WTC11 (cell line): ENCODE results near the gene SIM1. TPM values are rescaled to one million over a fixed set of nuclear protein-coding genes. Genes with fewer than 3 reads are reported as not detected.
A peak's percentile ranks its signal among the peaks of the same experiment; 100 is the strongest.

Source experiments
- ATAC-seq: fragments of 200-7000 bp; cut with Tn5 transposase; 2 replicates; pipeline ENCODE4 v1.10.0; 2021; ENCODE audit warnings: mild to moderate bottlenecking, moderate library complexity
- CTCF ChIA-PET: fragments of 300-600 bp; sonication (Branson Sonifier 250); formaldehyde crosslinking; loops from one replicate; lab custom pipeline; 2021; ENCODE audit warnings: antibody characterized with exemption; lab: Charles Lee
- POLR2A ChIA-PET: fragments of 350-600 bp; sonication (Branson Sonifier 250); formaldehyde crosslinking; loops from one replicate; lab custom pipeline; 2021; ENCODE audit warnings: antibody characterized with exemption; lab: Charles Lee
- DNase-seq: peaks from one replicate; pipeline ENCODE4 v3.0.0; 2021; ENCODE audit warnings: low spot score
- H3K27ac Mint-ChIP-seq: 2 replicates; pipeline ENCODE4 v1.8.0; 2021; ENCODE audit warnings: mixed read lengths
- H3K27me3 Mint-ChIP-seq: 2 replicates; pipeline ENCODE4 v1.8.0; 2021; ENCODE audit warnings: low read depth, mild to moderate bottlenecking, moderate library complexity, mixed read lengths
- H3K36me3 Mint-ChIP-seq: 2 replicates; pipeline ENCODE4 v1.8.0; 2021; ENCODE audit warnings: mixed read lengths
- H3K4me1 Mint-ChIP-seq: 2 replicates; pipeline ENCODE4 v1.8.0; 2022; ENCODE audit warnings: mixed read lengths
- H3K4me3 Mint-ChIP-seq: 2 replicates; pipeline ENCODE4 v1.8.0; 2021; ENCODE audit warnings: mild to moderate bottlenecking, moderate library complexity, mixed read lengths
- H3K9me3 Mint-ChIP-seq: 2 replicates; pipeline ENCODE4 v1.8.0; 2021; ENCODE audit warnings: mixed read lengths
- CTCF ChIP-seq: fragments of 200-600 bp; IDR thresholded peaks from 2 replicates; pipeline ENCODE4 v1.8.0; 2022; ENCODE audit warnings: antibody characterized with exemption
- EMX1 ChIP-seq: fragments of 250-450 bp; sonication (Bioruptor Pico); IDR thresholded peaks from 2 replicates; pipeline ENCODE4 v1.8.0; 2021; ENCODE audit warnings: mild to moderate bottlenecking
- FOXK1 ChIP-seq: sonication (generic); formaldehyde crosslinking; IDR thresholded peaks from 2 replicates; pipeline ENCODE4 v1.8.0; 2022; ENCODE audit warnings: mild to moderate bottlenecking, moderate library complexity, missing genetic modification reagents
- GTF2I ChIP-seq: fragments of 250-450 bp; sonication (Bioruptor Pico); conservative IDR thresholded peaks from 2 replicates; pipeline ENCODE4 v1.4.0; 2021; ENCODE audit warnings: mild to moderate bottlenecking
- NR1H2 ChIP-seq: sonication (generic); formaldehyde crosslinking; IDR thresholded peaks from 2 replicates; pipeline ENCODE4 v1.9.0; 2021; ENCODE audit warnings: mild to moderate bottlenecking, moderate library complexity, missing genetic modification reagents
- OVOL2 ChIP-seq: fragments of 250-450 bp; sonication (Bioruptor Pico); IDR thresholded peaks from 2 replicates; pipeline ENCODE4 v1.9.0; 2021; ENCODE audit warnings: mild to moderate bottlenecking, borderline replicate concordance
- PRRX2 ChIP-seq: fragments of 250-450 bp; sonication (Bioruptor Pico); IDR thresholded peaks from 2 replicates; pipeline ENCODE4 v1.8.0; 2021; ENCODE audit warnings: mild to moderate bottlenecking
- RORB ChIP-seq: fragments of 250-450 bp; sonication (Bioruptor Pico); IDR thresholded peaks from 2 replicates; pipeline ENCODE4 v1.9.0; 2021; ENCODE audit warnings: mild to moderate bottlenecking
- SP1 ChIP-seq: sonication (generic); formaldehyde crosslinking; conservative IDR thresholded peaks from 2 replicates; pipeline ENCODE4 v1.8.1; 2022; ENCODE audit warnings: missing genetic modification reagents
- TEAD4 ChIP-seq: sonication (generic); formaldehyde crosslinking; IDR thresholded peaks from 2 replicates; pipeline ENCODE4 v1.8.0; 2022; ENCODE audit warnings: mild to moderate bottlenecking, missing genetic modification reagents
- USF1 ChIP-seq: sonication (generic); formaldehyde crosslinking; IDR thresholded peaks from 2 replicates; pipeline ENCODE4 v1.8.0; 2022; ENCODE audit warnings: mild to moderate bottlenecking, missing genetic modification reagents
- ZNF232 ChIP-seq: sonication (generic); formaldehyde crosslinking; IDR thresholded peaks from 2 replicates; pipeline ENCODE4 v1.8.0; 2022; ENCODE audit warnings: mild to moderate bottlenecking, missing genetic modification reagents
- ZNF281 ChIP-seq: sonication (generic); formaldehyde crosslinking; IDR thresholded peaks from 2 replicates; pipeline ENCODE4 v1.8.0; 2023; ENCODE audit warnings: mild to moderate bottlenecking, missing genetic modification reagents
- ZSCAN18 ChIP-seq: fragments of 250-450 bp; sonication (Bioruptor Pico); IDR thresholded peaks from 2 replicates; pipeline ENCODE4 v2.1.2; 2022; ENCODE audit warnings: mild to moderate bottlenecking, moderate library complexity
- total RNA-seq: library from RNA; stranded (reverse); gene quantifications from 3 replicates; pipeline ENCODE4 v1.2.3, GENCODE V29; 2021
- TF ChIP-seq, protein P1 (sequence below): fragments of 250-450 bp; sonication (Bioruptor Pico); IDR thresholded peaks from 2 replicates; pipeline ENCODE4 v1.9.0; 2021; ENCODE audit warnings: mild to moderate bottlenecking

Gene SIM1
- total RNA-seq, 1 experiment from 2014 or later: 0.09 TPM

GRCh38 chr6:100503043-100503705 lies 38.5 kb upstream of the SIM1 start:
- Mint-ChIP-seq H3K27me3 (no peaks in the 10 kb centered on the region; the same call in 1 of the 2 replicates), H3K36me3 (no peaks in the 10 kb centered on the region), H3K4me1 (no peaks in the 10 kb centered on the region), H3K4me3 (no peak overlapping the region), H3K9me3 (peaks cover 6% of the 10 kb centered on the region), H3K27ac (no peak overlapping the region)
- CTCF ChIA-PET: no interaction called here
- POLR2A ChIA-PET: no interaction called here
- no peak for TF ChIP-seq NR1H2 (CRISPR knock-in tag)
- no peak for TF ChIP-seq ZSCAN18 (CRISPR knock-in tag)
- no peak for TF ChIP-seq RORB (CRISPR knock-in tag)
- TF ChIP-seq, protein P1, sequence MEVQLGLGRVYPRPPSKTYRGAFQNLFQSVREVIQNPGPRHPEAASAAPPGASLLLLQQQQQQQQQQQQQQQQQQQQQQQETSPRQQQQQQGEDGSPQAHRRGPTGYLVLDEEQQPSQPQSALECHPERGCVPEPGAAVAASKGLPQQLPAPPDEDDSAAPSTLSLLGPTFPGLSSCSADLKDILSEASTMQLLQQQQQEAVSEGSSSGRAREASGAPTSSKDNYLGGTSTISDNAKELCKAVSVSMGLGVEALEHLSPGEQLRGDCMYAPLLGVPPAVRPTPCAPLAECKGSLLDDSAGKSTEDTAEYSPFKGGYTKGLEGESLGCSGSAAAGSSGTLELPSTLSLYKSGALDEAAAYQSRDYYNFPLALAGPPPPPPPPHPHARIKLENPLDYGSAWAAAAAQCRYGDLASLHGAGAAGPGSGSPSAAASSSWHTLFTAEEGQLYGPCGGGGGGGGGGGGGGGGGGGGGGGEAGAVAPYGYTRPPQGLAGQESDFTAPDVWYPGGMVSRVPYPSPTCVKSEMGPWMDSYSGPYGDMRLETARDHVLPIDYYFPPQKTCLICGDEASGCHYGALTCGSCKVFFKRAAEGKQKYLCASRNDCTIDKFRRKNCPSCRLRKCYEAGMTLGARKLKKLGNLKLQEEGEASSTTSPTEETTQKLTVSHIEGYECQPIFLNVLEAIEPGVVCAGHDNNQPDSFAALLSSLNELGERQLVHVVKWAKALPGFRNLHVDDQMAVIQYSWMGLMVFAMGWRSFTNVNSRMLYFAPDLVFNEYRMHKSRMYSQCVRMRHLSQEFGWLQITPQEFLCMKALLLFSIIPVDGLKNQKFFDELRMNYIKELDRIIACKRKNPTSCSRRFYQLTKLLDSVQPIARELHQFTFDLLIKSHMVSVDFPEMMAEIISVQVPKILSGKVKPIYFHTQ (CRISPR knock-in tag): no peak
- ATAC-seq: no peak
- no peak for DNase-seq

DNA sequence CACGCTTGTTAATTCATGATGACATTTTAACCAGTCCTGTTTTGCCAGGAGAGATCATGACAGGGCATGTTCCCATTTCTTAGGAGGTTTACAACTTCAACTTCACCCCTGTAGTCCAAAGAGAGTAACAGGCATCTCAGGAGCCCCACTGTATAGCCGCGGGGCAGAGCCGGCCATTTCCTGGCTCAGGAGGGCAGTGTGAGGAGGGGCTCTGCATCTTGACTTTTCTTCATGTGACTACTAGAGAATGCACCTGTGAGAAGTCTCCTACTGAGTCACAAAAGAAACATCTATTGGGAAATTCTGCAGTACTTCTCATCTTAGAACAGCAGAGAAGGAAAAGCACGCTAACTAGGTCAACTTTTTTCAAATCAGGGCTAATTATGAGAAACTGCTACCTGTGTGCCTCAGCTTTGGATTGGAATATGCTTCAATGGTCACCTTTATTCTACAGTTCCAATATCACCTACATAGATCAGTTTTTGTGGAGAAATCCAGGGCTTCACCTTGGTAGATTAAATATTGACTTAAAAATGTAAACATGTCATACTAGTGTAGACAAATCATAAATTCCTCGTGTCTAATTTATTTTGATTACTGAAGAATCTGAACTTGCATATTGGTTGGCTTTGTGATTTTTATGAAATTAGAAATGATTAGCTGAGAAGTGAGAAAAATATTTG lies 28.6 kb upstream of the SIM1 start:
- DNase-seq (peak; percentile 50), ATAC-seq (peak; percentile 97)
- TF ChIP-seq EMX1 (CRISPR knock-in tag): no peak
- TF ChIP-seq ZNF281 (CRISPR knock-in tag): no peak
- TF ChIP-seq OVOL2: no peak
- TF ChIP-seq GTF2I (CRISPR knock-in tag): no peak
- no peak for TF ChIP-seq FOXK1
- ChIA-PET POLR2A (no interaction called here), CTCF (interaction anchor here (0.9 to 1.2 kb wide), 2 partner anchors 171 to 377 kb away, joined by 3 read pairs; no protein-coding TSS in a partner anchor)
- Mint-ChIP-seq H3K9me3 (peaks cover 47% of the 10 kb centered on the region), H3K27me3 (no peaks in the 10 kb centered on the region; the same call in 1 of the 2 replicates), H3K36me3 (peaks cover 14% of the 10 kb centered on the region), H3K27ac (no peak overlapping the region), H3K4me1 (peaks cover 20% of the 10 kb centered on the region), H3K4me3 (no peak overlapping the region)

- peaks cover 42% of the 10 kb centered on the region for H3K9me3 Mint-ChIP-seq
- H3K36me3 Mint-ChIP-seq: peaks cover 14% of the 10 kb centered on the region
- DNase-seq: no peak
- POLR2A ChIA-PET: no interaction called here
- H3K27me3 Mint-ChIP-seq: no peaks in the 10 kb centered on the region; the same call in 1 of the 2 replicates
- H3K27ac Mint-ChIP-seq: no peak overlapping the region
- H3K4me3 Mint-ChIP-seq: no peak overlapping the region
- CTCF ChIA-PET: interaction anchor here (1.2 kb wide), 1 partner anchor 172 kb away, joined by 3 read pairs; no protein-coding TSS in a partner anchor
- H3K4me1 Mint-ChIP-seq: peaks cover 20% of the 10 kb centered on the region
- ATAC-seq: peak; percentile 22
- TF ChIP-seq GTF2I (CRISPR knock-in tag) (no peak), ZNF232 (no peak), SP1 (CRISPR knock-in tag) (no peak), PRRX2 (CRISPR knock-in tag) (no peak), USF1 (no peak), TEAD4 (CRISPR knock-in tag) (no peak), ZSCAN18 (CRISPR knock-in tag) (no peak), CTCF (no peak), OVOL2 (no peak)
These were observed 27.4 kb upstream of the SIM1 start for GRCh38 chr6:100491952-100492670.
